Tibial nerve (tissue), 4 donors: ENCODE results near the gene ATIC. TPM values are rescaled to one million over a fixed set of nuclear protein-coding genes. Genes with fewer than 3 reads are reported as not detected.
A peak's percentile ranks its signal among the peaks of the same experiment; 100 is the strongest.

Experiments
- DNase-seq, 2 donors: peaks; one replicate each; pipeline ENCODE4 v3.0.0-alpha.2; 2019; ENCODE audit warnings: low spot score in 2 of 2
- H3K27ac ChIP-seq, 4 donors: fragments of 200-600 bp; sonication (generic) in 3 of 4; one replicate each; pipeline ENCODE4 v1.5.1; 2017 to 2019; ENCODE audit warnings: mild to moderate bottlenecking in 1 of 4
- H3K27me3 ChIP-seq, 2 donors: fragments of 200-600 bp; sonication (generic) in 1 of 2; one replicate each; pipeline versions ENCODE4 v1.5.1 to v1.6.0; 2017 to 2019
- H3K36me3 ChIP-seq, 3 donors: fragments of 200-600 bp; sonication (generic); one replicate each; pipeline ENCODE4 v1.5.1; 2018 to 2019
- H3K4me1 ChIP-seq, 4 donors: fragments of 200-600 bp; sonication (generic) in 3 of 4; one replicate each; pipeline ENCODE4 v1.5.1; 2017 to 2019
- H3K4me3 ChIP-seq, 4 donors: fragments of 200-600 bp; sonication (generic) in 3 of 4; one replicate each; pipeline ENCODE4 v1.5.1; 2017 to 2019; ENCODE audit warnings: mild to moderate bottlenecking in 1 of 4, moderate library complexity in 1 of 4
- H3K9me3 ChIP-seq, 4 donors: fragments of 200-600 bp; sonication (generic) in 3 of 4; one replicate each; pipeline ENCODE4 v1.5.1; 2017 to 2019
- EP300 ChIP-seq, 2 donors: sonication (generic); formaldehyde crosslinking; IDR thresholded peaks; one replicate each; pipeline ENCODE4 v1.6.1; 2017; ENCODE audit warnings: antibody characterized with exemption in 2 of 2, mild to moderate bottlenecking in 1 of 2
- POLR2A ChIP-seq, 2 donors: fragments of 450-650 bp; IDR thresholded peaks; one replicate each; pipeline ENCODE4 v1.6.1; 2017; ENCODE audit warnings: antibody characterized with exemption in 2 of 2, mild to moderate bottlenecking in 2 of 2, moderate library complexity in 2 of 2
- WGBS, 2 donors: methylation state at CpG; one replicate each; pipeline ENCODE4 v1.1.5; 2018; 5-methylcytosine and 5-hydroxymethylcytosine counted together
- total RNA-seq, 4 donors: library from RNA; depleted of rRNA; stranded (reverse); fragments of >200 nt; gene quantifications; one replicate each; pipeline ENCODE4 v1.1.0, GENCODE V29; 2016
- TF ChIP-seq, protein P1 (sequence below), 5 experiments: fragments of 200-600 bp in 3 of 5; fragments of 450-650 bp in 2 of 5; sonication (generic) in 3 of 5; IDR thresholded peaks; one replicate each; pipeline ENCODE4 v1.5.1; 2016 to 2019; ENCODE audit warnings: antibody characterized with exemption in 5 of 5, mild to moderate bottlenecking in 3 of 5, moderate library complexity in 2 of 5

Gene ATIC
- total RNA-seq, 4 donors from 2014 or later = 31.6 to 64.5 (median 44.9) TPM

DNA sequence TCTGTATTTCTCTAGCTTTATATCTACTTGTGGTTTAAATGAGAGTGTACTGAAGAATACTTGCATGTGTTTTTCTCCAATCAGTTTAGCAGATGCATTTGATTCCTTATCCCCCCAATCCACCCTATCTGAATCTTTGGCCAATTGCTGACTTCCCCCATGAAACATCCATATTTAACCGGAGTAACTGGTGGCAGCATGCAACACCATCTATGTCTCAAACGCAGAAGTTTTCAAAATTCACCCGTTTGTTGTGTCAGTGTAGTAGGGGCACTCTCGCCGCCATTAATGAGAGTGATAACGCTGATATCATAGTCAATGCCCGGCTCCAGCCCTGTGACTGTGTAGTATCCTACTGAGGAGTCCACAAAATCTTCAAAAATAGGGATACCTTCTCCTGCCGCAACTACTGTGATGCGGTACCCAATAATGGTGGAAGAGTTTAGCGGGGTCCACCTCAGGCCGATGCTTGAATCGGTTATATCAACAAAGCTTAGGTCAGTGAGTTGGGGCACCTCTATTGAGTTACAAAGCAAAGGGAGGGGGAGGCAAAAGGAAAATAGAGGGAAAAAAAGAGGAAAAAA, 80.9 kb downstream of the ATIC start:
- Histone ChIP-seq H3K9me3 (no peaks in the 10 kb centered on the region), H3K27ac (no peak overlapping the region), H3K4me3 (no peak overlapping the region), H3K36me3 (peaks cover 0 to 90% (median 0%) of the 10 kb centered on the region in 3 donors), H3K27me3 (no peaks in the 10 kb centered on the region), H3K4me1 (peaks cover 0 to 5% (median 0%) of the 10 kb centered on the region in 4 donors)
- WGBS, 2 donors = 95 to 96% methylated on average over 12 of the region's 12 CpGs
- DNase-seq = no peak
- TF ChIP-seq EP300 (IDR thresholded peaks at IDR 0.05) = no peak
- TF ChIP-seq, protein P1, sequence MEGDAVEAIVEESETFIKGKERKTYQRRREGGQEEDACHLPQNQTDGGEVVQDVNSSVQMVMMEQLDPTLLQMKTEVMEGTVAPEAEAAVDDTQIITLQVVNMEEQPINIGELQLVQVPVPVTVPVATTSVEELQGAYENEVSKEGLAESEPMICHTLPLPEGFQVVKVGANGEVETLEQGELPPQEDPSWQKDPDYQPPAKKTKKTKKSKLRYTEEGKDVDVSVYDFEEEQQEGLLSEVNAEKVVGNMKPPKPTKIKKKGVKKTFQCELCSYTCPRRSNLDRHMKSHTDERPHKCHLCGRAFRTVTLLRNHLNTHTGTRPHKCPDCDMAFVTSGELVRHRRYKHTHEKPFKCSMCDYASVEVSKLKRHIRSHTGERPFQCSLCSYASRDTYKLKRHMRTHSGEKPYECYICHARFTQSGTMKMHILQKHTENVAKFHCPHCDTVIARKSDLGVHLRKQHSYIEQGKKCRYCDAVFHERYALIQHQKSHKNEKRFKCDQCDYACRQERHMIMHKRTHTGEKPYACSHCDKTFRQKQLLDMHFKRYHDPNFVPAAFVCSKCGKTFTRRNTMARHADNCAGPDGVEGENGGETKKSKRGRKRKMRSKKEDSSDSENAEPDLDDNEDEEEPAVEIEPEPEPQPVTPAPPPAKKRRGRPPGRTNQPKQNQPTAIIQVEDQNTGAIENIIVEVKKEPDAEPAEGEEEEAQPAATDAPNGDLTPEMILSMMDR (IDR thresholded peaks at IDR 0.05) = no peak
- TF ChIP-seq POLR2A (IDR thresholded peaks at IDR 0.05) = no peak

GRCh38 chr2:215394102-215394805, 82.4 kb downstream of the ATIC start:
- H3K4me3 ChIP-seq = no peak overlapping the region
- no peak for TF ChIP-seq EP300 (IDR thresholded peaks at IDR 0.05)
- TF ChIP-seq, protein P1 (IDR thresholded peaks at IDR 0.05) = no peak
- no peak for TF ChIP-seq POLR2A (IDR thresholded peaks at IDR 0.05)
- H3K36me3 ChIP-seq = peaks cover 0 to 87% (median 0%) of the 10 kb centered on the region in 3 donors
- H3K4me1 ChIP-seq = peaks cover 0 to 5% (median 0%) of the 10 kb centered on the region in 4 donors
- H3K9me3 ChIP-seq = no peaks in the 10 kb centered on the region
- no peak overlapping the region for H3K27ac ChIP-seq
- no peak for DNase-seq
- 71 to 74% methylated on average over 7 of the region's 7 CpGs for WGBS, 2 donors
- no peaks in the 10 kb centered on the region for H3K27me3 ChIP-seq

DNA sequence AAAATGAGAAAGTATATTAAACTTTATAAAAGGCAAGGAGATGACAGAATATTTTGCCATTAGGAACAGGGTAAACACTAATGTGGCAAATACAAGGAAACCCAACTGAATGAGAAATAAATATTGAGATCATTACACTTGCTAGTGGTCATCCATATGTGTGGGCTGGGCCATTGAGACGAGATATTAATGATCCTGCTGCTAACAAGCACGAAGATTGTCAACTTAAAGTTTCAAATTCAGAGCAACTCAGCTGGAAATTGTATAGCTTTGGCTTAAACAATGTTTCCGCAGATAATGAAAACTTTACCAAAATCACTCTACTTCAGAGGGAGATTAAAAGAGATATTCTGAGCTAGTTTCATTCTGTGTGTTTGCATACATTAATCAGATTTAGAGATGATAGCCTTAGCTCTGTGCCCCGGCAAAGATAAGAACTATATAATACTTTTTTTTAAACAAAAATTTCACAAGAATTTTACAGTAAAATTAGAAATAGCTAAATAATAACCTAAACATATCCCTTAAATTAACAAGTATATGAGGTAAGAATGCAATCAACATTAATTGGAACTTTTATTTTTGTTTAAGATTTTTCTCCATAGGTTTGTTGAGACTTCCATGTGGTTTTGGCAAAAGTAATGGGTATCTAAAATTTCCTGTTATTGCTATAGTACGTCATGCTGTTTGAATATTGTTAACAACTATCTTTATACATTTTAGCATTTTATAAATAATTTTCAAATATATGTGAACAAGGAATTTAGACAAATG, 84.0 kb downstream of the ATIC start:
- no peaks in the 10 kb centered on the region for H3K9me3 ChIP-seq
- no peak overlapping the region for H3K4me3 ChIP-seq
- DNase-seq = no peak
- H3K4me1 ChIP-seq = peaks cover 0 to 5% (median 0%) of the 10 kb centered on the region in 4 donors
- H3K27me3 ChIP-seq = no peaks in the 10 kb centered on the region
- H3K27ac ChIP-seq = peak overlapping the region in 2 of 4 donors; percentile 30 to 50
- TF ChIP-seq EP300 (IDR thresholded peaks at IDR 0.05) (no peak), POLR2A (IDR thresholded peaks at IDR 0.05) (no peak)
- TF ChIP-seq, protein P1 (IDR thresholded peaks at IDR 0.05) = no peak
- WGBS, 2 donors = 61 to 76% methylated on average over 5 of the region's 5 CpGs
- peaks cover 0 to 74% (median 0%) of the 10 kb centered on the region in 3 donors for H3K36me3 ChIP-seq

- H3K4me1 ChIP-seq = peaks cover 0 to 6% (median 3%) of the 10 kb centered on the region in 4 donors
- H3K27me3 ChIP-seq = no peaks in the 10 kb centered on the region
- no peak for DNase-seq
- no peak for TF ChIP-seq POLR2A (IDR thresholded peaks at IDR 0.05)
- TF ChIP-seq EP300 (IDR thresholded peaks at IDR 0.05) = peak in 1 of 2 donors; percentile 53
- peaks cover 0 to 66% (median 0%) of the 10 kb centered on the region in 3 donors for H3K36me3 ChIP-seq
- no peak overlapping the region for H3K4me3 ChIP-seq
- peak overlapping the region in 1 of 4 donors; percentile 50 for H3K27ac ChIP-seq
- no peaks in the 10 kb centered on the region for H3K9me3 ChIP-seq
- 37 to 42% methylated on average over 2 of the region's 2 CpGs for WGBS, 2 donors
Measured at GRCh38 chr2:215396595-215397313, 84.9 kb downstream of the ATIC start.
